ENCODE results near the gene GJA5. TPM values are rescaled to one million over a fixed set of nuclear protein-coding genes. Genes with fewer than 3 reads are reported as not detected.

Gene GJA5
- total and polyA plus RNA-seq, 5 donors, result 57.1 to 264 (median 133) TPM

Other genes with a start within 250 kb of the GJA5 start
- 10 to 100 TPM; 16.9 to 23.8 (median 20.6) TPM for gene BCL9, start 219.1 kb downstream of the GJA5 start, total RNA-seq
- gene BCL9, start 219.1 kb downstream of the GJA5 start, polyA plus RNA-seq, result 8.7 TPM
- gene ACP6, start 90.1 kb downstream of the GJA5 start, total RNA-seq, result 10 to 100 TPM; 13.1 to 27.9 (median 17.4) TPM
- 13.6 TPM for gene ACP6, start 90.1 kb downstream of the GJA5 start, polyA plus RNA-seq
- not detected for gene GJA8, start 142.2 kb upstream of the GJA5 start, total RNA-seq
- gene GJA8, start 142.2 kb upstream of the GJA5 start, polyA plus RNA-seq, result not detected
- gene GPR89B, start 167.8 kb upstream of the GJA5 start, total RNA-seq, result 10 to 100 TPM in 2 of 4 donors, 1 to 10 TPM in 2; 7.9 to 12.3 (median 9.3) TPM
- 8.5 TPM for gene GPR89B, start 167.8 kb upstream of the GJA5 start, polyA plus RNA-seq

Measured in right cardiac atrium (tissue), 5 donors.